GM21825 (cell line): ENCODE data around the gene SRRM2.

Experiments used
- ATAC-seq: cut with Tn5 transposase; IDR thresholded peaks from one replicate; pipeline ENCODE4 v1.9.1; 2021; ENCODE audit warnings: mild to moderate bottlenecking, moderate library complexity; ENCODE audit not compliant: unreplicated experiment

SRRM2 gene

DNA sequence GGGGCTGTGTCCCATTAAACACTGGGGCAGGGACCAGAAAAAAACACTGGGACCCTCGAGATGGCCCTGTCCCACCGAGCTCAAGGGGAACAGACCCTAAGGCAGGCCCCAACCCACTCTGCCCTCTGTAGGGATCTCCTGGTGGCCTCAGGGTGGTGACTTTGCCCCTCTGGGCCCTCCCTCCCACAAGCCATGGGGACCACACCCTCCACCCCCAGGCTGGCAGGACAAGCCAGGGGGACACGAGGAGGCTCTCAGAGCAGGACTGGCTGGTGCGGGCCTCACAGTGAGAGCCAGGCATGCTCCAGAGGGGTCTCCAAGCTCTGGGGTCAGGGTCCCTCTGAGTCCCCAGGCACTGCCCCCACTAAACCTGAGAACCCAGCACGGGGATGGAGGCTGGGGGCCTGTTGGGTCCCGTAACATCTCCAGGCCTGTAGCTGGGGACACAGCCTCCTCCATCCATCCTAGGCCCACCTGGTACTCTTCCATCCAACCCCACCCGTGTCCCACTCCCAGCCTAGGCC is 14.5 kb upstream of the SRRM2 start:
- no peak for ATAC-seq

DNA sequence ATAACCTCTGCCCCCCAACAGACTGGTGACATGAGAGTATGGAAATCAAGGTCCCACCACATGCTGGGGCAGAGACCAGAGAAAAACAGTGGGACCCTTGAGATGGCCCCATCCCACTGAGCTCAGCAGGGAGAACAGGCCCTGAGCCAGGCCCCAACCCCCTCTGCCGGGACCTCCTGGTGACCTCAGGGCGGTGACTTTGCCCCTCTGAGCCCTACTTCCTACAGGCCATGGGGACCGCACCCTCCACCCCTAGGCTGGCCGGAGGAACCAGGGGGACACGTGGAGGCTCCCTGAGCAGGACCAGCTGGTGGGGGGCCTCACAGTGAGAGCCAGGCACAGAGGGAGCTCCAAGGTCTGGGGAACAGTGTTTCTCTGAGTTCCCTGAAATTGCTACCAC is 13.8 kb upstream of the SRRM2 start:
- ATAC-seq = no peak

DNA sequence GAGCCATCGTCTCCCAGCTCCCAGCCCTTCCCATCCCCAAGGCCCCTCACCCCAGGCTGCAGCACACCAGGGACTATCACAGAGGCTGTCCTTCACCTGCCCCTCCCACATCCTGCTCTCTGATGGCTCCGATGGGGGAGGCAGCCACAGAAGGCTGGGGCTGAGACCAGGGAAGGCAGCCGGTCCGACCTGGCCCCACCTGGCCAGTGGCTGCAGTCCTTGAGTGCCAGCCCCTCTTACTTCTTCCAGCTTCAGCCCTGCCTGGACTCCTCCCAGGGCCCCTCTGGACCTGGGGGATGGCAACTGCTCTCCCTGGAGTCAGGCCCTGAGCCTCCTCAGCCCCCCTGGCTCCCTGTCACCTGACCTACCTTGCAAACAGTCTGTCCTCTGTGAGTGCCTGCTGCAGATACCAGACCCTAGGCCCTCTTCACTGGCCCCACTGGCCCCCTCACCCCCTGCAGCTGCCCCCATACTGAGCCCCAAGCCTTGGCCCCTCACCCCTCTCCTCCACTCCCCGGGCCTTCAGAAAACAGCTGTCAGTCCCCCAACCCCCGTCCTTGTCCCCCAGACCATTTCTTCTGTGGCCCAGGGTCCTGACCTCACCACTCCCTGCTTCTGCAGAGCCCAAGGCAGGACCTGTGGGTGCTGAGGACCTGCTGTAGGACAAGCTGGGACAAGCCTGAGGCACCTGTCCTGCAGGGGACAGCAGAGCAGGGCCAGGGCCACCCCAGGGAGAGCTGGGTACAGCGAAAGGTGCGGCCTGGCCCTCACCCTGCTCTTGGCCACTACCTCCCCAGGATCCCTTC is 12.6 kb upstream of the SRRM2 start:
- no peak for ATAC-seq

DNA sequence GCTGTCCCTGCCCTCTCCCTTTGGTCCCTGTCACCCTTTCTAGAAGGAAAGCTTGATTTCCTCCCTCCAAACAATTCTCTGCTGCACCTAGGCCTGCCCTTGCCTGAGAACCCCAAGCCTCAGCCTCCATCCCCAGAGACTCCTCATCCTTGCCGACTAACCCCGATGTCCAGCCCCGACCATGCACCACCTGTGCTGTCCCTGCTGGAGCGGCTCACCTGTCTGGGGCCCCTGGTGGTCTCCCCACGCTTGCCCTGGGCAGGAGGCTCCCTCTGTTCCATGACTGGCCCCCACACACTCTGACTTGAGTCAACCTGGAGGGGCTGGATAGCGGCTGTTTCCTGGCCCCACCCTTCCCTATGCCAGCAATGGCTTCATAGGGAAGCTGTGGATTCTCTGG is 12.0 kb upstream of the SRRM2 start:
- no peak for ATAC-seq

DNA sequence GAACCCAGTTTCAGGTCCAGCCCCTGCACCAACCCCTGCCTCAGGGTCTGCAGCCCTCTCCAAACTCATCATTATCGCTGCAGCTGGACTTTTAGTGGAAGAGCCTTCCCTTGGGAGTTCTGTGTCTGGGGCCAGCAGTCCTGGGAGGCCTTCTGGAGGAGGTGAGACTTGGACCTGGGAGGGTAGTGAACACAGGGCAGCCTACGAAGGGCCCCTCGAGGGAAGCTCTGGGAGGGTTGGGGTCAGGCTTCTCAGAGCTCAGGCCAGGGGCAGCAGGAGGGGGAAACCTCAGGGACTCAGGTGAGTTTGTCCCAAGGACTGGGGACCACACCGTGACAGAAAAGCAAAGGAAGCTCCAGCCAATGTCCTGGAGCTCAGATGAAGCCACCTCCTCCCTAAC is 11.3 kb upstream of the SRRM2 start:
- no peak for ATAC-seq

DNA sequence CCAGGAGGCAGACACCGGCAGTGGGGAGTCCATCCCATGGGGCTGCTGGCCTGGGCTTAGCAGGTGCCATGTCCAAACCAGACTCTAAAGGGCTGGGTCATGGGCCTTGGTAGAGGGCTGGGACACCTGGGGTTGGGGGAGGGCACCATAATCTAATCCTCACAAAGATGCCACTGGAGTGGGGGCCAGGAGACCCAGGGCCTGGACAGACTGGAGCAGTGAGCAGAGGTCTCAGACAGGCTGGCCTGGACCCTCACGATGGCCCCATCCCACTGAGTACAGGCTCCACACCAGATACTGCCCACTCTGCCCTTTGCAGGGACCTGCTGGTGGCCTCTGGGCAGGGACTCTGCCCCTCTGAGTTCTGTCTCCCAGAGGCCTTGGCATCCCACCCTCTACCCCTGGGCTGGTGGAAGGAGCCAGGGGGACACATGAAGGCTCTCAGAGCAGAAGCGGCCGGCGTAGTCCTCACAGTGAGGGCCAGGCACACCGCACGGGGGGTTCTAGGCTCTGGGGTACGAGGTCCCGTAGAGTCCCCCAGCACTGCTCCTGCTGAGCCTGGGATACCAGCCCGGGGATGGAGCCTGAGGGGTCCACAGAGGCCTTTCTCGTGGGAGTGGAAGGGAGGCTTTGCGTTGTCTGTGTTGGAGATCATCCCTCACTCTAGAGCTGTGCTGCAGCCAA is 10.0 kb upstream of the SRRM2 start:
- no peak for ATAC-seq

DNA sequence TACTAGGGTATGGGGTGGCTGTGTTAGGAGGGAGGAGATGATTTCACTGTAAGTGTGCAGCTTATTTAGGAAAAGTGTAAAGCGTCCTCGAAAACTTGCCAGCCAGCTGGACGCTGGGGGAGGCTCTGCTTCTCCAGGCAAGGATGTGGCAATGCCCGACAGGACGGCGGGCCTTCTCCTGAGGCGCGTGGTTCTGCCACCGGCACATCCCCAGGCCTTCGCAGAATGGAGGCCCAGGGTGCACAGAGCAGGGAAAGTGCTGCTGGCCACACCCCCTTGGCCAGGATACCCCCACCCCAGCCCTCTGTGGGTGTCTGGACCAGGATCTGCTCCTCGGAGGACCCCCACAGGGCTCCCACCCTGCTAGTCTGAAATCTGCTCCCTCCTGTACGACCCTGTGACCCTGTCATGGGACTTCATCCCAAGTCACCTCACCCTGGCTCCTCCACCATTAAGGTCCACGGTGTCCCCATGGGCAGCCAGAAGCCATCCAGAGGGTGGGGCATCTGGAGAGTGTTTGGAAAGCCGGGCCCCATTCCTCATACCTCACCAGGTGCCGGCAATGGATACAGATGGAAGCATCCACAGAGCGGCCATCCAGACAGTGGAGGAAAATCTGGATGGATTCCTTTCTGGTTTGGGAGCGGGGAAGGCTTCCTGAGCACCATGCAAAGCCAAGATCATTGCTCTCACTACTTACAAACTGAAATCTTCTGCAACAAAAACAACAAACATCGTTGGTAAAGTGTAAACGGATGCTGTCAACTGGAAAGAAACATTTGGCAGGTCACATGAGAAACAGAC is 9.2 kb upstream of the SRRM2 start:
- no peak for ATAC-seq

DNA sequence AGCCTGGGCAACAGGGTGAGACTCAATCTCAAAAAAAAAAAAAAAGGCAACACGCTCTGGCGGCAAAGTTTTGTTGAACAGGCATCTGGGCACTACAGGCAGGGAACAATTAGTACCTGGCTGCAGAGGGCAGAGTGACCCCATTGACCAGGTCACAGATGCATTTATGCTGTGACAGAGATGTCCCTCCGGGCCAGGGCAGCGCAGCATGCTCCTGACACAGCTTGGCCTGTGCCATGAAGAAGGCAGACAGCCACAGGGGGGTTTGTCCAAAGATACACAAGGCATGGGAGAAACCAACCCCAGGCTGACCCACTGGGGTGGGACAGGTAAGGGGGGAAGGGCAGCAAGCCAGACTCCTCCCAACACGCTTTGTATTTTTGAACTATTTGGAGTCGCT is 7.7 kb upstream of the SRRM2 start:
- no peak for ATAC-seq

DNA sequence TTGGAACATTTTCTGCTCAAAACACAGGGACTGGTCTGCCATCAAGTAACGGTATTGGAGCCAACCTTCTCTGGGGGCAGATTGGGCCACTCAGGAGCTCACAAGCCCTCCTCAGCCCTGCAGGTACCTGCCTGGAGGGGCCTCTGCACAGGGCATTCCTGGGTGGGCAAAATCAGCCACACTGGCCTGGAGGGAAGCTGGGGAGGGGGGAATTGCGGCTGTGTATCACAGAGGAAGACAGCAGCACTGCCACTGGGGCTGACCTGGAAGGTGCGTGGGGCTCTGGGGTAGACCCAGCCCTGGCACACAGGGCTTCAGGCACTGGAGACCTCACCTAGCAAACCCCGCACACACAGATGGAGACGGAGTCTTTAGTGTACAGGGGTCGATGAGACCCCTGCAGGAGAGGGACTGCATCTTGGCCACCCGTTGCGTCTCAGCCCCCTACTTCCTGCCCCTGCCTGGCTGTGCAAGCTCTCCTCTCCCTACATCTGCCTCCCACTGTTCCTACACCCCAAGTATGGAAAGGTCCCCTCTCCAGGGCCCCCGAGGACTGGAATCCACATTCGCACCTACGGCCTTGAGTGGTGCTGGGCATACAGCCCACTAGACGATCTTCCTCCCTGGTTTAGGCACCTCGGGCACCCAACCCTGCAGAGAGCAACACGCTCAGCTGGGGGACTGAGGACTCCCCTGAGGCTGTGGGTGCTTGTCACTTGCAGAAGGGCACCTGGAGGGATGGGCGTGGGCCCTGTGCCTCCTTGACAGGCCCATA is 7.1 kb upstream of the SRRM2 start:
- ATAC-seq = no peak

DNA sequence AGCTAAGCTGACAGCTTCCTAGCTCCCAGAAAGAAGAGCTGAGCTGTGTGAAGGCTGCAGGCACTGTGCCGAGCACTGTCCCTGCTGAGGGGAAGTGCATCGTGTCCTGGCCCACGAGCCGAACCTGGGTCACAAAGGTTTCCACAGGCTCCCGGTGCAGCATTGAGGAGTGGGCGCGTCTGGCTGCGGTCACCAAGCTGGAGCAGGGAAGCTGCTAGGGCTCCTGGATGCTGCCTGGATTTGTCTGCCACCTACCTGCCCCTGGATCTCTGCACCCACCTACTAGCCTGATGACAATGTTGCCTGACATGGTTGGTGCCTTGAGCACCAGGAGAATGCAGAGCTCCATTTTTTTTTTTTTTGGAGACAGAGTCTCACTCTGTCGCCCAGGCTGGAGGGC is 6.5 kb upstream of the SRRM2 start:
- ATAC-seq = no peak

DNA sequence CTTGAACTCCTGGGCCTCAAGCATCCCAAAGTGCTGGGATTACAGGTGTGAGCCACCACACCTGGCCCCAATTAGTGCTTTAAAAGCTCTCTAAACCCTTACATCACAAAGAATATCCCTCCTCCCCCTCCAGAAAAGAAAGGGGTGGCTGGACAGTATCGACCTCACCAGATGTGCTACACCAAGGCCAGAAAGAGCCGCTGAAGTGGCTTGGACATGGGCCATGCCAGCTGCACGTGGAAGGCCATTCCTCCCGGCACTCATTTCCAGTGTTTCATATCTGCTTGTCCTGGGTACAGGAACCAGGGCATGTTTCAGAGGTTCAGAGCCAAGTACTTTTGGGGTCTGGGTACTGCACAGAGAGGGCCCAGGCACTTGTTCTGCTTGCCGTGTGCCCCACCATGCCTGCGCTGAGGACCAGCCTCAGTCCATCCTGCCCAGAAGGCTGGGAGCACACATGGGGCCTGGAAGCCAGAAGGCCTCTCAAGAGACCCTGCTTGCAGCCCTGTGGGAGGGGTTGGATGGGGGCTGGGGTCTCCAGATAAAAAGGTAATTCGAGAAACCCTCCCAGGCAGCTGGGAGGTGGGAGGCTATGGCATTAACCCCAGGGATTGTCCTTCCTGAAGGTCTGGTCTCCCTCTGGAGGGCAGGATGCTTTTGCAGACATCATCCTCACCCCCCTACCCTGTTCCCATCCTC is 3.5 kb upstream of the SRRM2 start:
- ATAC-seq = no peak

DNA sequence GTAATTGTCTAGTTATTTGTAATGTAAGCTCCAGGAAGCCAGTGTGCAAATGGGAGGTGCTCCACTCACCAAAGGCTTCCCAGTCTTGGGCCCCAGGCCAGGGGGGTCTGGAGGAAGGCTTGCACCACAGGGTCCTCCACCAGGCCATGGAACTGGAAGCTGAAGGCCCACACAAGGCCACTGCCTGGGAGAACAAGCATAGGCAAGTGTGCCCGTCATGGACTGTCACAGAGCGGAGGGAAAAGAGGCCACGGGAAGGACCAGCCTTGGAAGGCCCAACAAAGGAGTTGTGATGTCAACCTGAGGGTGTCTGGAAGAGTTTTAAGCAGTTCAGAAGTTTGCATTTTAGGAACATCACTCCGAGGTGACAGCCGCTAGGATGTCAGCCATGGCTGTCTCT is 3.0 kb upstream of the SRRM2 start:
- no peak for ATAC-seq

DNA sequence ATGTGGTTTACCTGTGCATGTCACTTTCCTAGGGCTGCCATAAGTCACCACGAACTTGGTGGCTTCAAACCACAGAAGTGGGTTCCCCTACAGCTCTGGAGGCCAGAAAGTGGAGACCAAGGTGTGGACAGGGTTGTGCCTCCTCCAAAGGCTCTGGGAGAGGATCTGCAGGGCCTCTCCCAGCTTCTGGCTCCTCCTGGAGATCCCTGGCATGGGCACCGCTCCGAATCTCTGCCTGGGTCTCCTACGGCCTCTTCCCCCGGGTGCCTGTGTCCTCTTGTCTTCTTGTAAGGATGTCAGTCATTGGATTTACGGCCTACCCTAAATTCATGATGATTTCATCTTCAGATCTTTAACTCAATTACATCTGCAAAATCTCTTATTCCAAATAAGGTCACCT is 2.5 kb upstream of the SRRM2 start:
- no peak for ATAC-seq

DNA sequence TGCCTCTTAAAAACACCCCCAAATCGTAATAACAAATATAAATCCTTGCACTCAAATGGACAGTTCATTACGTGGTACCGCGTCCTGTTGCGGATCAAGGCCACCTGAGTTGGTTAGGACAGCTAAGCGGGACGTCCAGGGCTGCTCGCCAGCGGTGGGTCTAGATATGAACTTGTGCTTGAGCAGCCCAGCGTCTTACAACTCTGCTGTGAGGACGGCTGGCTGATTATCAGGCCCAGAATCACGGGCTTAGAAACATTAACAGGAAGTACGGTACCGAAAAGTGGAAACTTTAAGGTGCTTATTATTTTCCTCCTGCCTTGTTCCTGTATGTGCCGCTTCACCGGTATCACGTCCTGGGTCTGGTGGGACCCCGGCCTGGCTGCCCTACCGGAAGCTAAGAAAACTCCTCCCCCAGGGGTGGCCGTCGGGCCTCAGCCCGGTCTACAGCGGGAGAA is 832 bp upstream of the SRRM2 start:
- ATAC-seq = peak; percentile 30

DNA sequence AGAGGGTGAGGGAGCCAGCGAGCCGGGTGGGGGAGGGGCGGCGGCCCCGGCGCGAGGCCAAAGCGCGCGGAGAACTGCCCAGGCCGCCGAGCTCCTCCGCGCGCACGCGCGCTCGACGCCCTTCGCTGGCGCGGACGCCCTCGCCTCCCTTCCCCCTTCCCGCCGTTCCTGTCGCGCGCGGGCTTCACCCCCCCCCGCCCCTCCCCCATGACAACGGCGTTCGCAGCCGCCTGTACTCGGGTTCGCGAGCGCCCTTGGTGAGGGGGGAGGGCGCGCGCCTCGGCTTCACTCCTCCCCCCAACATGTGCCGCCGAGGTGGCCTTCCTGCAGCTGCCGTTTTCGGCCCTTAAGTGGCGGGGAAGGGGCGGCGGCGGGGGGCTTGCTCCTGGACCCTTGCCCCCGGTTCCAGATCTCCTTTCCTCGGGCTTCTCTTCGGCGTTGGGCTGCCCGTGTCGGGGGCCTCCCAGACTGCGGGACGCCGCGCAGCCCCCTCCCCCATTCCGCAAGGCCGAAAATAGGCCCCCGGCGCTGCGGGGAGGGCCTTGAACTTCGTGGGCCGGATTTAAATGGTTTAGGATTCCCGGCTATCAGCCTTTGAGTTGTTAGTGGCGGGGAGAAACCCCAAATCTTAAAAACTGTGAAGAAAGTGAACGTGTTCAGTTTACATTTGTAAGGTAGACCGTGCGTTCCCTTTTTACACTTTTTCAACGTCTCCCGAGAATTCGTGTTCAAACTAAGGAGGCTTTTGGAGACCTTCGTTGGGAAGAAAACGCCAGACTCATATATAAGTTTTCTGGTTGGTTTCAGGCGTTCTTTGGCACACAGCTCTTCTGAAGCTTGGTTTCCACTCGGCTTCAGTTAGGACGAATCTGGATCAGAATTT is 653 bp downstream of the SRRM2 start:
- peak; percentile 33 for ATAC-seq

DNA sequence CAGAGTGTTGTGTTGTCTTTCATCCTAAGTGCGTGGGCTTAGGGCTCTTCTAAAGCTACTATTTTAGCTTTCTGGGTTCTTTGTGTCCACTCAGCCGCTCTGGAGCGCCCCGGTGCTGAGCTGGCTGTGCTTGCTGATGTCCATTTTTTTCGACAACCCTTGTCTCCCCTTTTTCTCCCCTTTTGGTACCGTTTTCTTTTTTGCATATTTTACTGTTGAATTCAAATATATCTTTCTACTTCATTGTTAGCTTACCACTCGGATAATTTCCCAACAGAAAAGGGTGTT is 1.2 kb downstream of the SRRM2 start:
- no peak for ATAC-seq

DNA sequence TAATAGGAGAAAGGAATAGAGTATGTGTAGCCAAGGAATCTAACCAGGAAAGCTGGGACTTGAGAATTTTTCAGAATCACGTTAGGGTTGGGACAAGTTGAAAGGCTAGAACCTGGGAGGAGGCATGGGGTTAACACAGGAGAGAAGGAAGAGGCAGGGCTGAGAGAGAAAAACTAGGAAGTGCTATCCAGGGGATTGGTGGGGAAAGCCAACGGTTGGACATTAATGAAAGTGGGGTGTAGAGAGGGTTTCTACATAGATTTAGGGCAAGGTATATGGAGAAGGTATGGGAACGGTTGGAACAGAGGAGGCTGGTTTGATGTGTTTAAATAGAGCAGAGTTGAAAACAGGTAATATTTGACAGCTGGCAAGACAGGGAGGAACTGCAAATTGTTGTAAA is 2.7 kb downstream of the SRRM2 start:
- no peak for ATAC-seq

DNA sequence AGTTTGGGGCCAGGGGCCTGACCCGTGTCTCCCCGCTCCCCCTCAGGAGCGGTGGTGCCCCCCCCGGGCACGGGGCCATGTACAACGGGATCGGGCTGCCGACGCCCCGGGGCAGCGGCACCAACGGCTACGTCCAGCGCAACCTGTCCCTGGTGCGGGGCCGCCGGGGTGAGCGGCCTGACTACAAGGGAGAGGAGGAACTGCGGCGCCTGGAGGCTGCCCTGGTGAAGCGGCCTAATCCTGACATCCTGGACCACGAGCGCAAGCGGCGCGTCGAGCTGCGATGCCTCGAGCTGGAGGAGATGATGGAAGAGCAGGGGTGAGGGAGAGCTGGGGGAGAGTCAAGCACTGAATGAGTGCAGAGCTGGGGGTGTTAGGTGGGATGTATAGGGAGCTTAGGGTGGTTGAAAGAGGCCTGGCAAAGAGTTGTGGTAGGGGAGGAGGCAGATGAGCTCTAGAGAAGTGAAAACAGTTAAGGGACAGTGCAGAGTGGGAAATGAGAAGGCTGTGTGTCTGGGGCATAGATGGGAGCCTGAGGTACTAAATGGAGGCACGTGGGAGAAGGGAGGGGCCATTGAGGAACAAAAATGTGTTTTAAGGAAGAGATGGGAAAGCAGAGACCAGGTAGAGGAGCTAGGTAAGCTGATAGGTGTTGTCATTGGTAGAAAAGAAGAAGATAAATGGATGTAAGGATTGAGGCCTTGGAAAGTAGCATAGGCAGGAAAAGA is 4.0 kb downstream of the SRRM2 start:
- ATAC-seq = no peak

DNA sequence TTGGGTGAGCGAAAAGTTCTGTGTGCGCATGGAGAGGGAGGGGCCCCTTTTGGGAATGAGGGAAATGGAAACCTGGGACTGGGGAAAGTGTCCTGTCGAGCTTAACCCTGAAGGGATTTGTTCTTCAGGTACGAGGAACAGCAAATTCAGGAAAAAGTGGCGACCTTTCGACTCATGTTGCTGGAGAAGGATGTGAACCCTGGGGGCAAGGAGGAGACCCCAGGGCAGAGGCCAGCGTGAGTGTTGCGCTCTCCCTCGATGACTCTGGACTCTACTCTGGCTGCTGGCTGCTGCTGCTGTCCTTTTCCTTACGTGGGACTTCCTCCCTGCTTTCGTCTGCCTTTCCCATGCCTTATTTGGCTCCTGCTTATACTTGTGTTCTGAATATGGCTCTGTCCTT is 4.9 kb downstream of the SRRM2 start:
- ATAC-seq = no peak
